GM19035 (cell line): ENCODE results near the gene HEPACAM2.

Experiments
- ATAC-seq: cut with Tn5 transposase; IDR thresholded peaks from one replicate; pipeline ENCODE4 v1.9.1; 2021; ENCODE audit not compliant: unreplicated experiment

HEPACAM2 gene

DNA sequence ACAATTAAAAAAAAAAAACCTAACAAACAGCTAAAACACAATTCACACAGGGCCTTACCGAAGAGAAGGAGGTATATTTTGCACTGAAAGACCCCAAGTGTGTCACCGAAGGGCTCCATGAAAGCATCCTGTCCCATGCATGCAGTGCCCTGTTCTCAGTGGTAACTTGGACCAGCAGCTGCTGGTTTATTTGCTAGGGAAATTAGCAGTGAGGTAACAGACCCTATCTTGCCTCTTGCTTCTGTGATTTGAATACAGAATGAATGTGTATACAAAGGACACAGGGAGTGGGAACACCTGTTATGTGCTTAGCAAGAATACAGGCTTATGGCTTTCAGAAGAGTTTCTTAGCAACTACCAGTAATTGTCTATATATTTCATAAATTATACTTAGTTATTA lies at the start of gene HEPACAM2:
TSS of gene HEPACAM2 (minus strand) at position 160 of the 400 bp plus-strand sequence.
- ATAC-seq = no peak

DNA sequence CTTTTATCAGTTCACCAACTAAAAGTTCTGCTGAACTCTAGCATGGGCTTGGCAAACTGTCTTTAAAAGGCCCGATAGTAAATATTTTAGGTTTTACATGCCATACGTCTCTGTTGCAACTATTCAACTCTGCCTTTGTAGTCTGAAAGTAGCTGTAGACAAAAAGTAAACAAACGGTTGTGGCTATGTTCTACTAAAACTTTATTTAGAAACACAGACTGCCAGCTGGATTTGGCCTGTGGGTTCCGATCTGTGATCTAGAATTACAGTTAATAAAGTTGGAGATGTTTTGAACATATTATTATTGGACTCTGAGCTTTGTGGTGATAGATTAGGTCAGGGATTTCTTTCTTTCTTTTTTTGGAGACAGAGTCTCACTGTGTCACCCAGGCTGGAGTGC lies 39.0 kb upstream of the HEPACAM2 start:
- ATAC-seq = no peak

DNA sequence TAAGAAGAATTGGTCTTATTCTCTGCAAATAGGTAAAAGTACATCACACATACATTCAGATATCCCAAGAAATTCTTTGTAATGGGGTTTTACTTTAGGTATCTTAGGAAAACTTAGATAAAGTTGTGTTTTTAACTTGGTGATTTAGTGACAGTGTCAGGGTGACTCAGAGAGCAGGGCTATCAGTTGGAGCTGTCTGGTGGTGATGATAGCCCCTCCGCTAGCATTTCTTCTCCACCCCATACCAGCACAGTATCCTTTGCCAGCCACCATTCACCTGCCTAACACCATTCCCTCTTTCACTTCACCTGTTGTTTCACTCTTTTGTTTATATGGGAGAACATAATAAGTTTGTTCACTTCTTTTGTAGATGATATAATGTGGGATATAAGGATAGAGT lies 36.3 kb upstream of the HEPACAM2 start:
- no peak for ATAC-seq

DNA sequence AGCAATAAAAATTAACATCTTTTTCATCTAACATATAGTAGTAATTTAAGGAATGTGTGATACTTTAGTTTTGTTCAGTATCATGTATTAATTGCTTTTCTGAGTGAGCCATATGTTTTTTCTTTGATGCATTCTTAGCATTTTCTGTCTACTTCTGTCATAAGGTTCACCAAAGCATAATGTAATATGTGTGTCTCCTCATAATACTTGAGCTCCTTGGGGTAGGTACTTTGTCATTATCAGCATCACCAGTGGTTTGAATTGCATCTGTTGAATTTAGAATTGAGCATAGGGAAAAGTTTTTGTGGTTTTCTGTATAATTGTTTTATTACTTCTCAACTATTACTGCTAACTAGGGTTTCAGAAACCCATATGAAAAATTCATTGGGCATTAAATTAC lies 32.4 kb upstream of the HEPACAM2 start:
- no peak for ATAC-seq

DNA sequence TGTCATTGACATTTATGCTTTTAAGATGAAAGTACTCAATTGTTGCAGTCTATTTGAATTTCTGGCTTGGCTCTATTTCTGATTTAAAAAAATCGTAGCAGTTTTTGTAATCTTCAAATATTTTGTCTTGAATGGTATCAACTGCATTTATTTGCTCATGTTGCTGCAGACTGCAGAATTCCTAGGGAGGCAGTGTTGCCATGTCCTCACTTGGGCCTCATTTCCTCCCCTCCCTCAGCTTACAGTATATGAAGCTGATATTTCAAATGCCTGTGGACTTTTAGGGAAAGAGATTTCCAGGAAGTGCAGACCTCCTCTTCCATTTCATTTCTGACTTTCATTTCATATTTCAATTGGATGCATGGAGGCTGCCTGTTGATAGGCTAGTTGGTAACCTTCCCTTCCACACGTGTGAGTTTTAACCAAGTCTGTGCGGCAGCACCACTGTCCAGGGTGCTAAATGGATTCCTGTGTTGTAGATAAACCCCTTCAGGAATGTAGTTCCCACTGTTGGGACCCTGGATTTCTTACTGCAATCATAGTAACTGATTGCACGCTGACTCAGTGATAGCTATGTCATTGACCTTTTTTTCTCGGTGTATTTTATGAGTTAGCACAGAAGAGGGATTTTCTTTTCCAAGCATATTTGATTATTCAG lies 23.4 kb upstream of the HEPACAM2 start:
- no peak for ATAC-seq

DNA sequence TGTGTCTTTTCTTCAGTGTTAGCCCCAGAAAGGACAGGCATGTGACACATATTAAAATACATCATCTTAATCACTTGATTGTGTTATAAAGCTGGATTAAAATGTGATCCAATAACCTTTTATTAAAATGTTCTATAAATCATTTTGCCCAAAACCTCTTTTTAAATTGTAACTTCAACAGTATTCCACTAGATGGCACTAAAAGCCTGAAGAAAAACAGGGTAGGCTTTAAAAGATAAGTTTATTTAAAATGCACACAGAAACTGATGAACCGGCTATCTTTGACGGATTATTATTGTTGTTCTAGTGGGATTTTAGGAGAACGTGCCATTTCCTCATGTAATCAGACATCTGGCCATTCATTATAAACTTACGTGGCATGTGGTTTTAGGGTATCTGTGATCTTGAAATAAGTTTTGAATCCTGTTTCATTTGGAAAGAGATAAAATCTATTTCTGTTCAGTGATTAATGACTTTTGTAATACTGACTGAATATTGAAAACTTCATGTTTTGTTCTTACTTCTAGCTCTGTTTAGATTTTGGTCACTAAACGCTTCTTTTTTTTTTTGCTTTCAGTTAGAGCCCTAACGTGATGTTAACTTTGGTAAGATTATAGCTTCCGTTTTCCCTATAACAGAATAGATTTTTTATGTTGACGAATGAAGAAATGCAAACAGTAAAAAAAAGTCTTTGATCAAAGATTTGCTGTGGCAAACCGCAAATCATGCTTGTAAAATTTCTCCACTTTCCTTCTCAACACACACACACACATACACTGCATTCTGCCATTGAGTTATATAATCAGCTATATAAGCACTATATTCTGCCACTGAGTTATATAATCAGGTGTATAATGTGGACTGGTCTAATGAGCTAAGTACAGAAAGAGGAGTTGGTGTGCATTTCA lies 19.5 kb upstream of the HEPACAM2 start:
- ATAC-seq = no peak

DNA sequence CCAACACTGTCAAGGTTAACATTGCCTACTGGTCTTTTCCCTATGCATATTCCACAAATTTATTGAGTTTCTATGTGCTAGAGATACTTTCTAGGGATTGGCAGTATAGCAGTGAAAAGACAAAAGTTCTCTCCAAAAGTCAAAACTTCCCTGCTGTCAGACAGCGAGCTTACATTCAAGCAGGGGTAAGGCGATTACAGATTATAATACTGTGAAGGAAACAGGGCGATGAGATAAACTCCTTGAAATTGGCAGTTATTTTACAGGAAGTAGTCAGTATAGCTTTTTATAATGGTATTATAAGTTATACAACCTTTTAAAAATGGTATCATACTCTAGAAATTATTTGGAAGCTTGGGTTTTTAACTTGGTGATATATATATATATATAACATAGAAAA lies 15.8 kb upstream of the HEPACAM2 start:
- ATAC-seq = no peak

DNA sequence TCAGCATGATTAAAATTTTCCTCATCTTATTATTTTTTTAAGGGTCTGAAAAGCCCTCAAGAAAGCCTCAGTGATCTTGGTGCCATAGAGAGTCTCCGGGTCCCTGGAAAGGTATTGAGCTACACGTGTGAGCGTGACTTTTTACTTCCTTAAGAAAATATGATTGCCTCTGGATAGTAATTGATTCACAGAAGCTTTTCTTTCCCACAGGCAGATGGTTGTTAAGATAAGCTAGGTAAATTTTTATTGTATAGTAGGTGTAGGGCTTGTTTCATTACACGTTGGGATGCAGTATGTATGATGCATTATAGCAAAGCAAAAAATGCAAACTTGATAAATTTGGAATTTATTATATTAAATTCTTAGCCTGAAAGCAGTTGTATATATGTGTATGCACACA lies 13.6 kb upstream of the HEPACAM2 start:
- ATAC-seq = no peak

DNA sequence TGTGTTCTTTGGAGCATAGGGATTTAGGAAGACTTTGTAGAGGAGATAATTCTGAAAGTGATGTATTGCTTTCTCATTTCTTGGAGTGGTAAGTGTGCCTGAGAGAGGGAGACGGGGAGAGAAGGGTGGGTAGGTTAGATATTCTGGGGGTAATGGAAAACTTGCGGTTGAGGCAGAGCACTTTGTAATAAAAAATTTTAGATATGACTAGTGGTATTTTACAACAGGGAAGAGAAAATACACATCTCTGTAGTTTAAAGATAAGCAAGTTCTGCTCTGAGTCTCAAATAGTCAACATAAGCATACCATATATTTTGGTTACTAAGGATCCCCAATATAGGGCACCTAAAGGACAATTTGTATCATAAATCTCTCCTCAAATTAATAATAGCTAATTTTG lies 12.5 kb upstream of the HEPACAM2 start:
- ATAC-seq = no peak

DNA sequence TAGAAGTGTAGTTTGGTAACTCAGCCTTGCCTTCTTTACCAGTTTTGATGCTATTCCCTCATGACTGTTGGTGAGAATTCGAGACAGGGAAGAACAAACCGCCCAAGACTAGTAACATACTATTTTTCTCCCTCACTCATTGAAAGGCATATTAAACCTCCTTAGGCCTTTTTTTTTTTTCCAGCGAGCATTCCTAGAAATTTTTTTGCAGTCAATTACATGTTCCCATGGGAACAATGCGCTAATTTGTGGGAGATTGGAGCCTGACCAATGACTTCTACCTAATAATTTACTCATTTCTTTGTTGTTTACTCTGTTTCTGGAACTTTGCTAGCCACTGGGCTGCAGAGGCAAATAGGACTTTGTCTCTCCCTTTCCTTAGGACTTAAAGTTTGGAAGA lies 11.9 kb upstream of the HEPACAM2 start:
- ATAC-seq = no peak

DNA sequence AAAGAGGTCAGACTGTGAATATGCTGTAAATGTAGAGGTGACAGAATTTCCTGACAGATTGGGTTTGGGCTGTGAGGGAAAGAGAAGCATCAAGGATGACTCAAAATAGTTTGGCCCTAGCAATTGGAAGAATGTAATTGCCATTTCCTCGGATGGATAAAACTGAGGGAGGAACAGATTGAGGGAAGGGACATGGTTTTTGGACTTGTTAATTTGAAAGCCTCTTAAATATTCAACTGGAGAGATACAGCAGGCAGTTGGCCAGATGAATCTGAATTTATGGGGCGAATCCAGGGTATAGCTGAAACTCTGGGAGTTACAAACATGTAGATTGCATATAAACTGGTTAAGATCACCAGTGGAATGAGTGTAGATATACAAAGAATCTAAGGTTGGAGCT lies 9.3 kb upstream of the HEPACAM2 start:
- no peak for ATAC-seq

DNA sequence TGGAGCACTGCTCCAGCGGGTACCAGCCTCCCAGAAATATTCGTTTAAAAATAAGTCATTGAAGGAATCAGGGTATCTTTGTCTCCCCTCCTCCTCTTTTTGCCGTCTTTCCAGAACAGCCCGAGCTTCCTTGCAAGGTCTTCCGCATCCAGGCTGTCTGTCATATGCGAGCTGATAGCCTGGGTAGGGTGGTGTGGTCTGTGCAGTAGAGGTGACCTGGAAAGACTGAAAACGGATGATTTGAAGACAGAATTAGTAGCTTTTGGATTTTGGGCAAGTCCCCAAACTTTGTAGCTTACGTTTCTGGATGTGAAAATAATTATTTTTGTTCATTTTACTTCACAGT lies 6.4 kb upstream of the HEPACAM2 start:
- peak; percentile 8 for ATAC-seq

DNA sequence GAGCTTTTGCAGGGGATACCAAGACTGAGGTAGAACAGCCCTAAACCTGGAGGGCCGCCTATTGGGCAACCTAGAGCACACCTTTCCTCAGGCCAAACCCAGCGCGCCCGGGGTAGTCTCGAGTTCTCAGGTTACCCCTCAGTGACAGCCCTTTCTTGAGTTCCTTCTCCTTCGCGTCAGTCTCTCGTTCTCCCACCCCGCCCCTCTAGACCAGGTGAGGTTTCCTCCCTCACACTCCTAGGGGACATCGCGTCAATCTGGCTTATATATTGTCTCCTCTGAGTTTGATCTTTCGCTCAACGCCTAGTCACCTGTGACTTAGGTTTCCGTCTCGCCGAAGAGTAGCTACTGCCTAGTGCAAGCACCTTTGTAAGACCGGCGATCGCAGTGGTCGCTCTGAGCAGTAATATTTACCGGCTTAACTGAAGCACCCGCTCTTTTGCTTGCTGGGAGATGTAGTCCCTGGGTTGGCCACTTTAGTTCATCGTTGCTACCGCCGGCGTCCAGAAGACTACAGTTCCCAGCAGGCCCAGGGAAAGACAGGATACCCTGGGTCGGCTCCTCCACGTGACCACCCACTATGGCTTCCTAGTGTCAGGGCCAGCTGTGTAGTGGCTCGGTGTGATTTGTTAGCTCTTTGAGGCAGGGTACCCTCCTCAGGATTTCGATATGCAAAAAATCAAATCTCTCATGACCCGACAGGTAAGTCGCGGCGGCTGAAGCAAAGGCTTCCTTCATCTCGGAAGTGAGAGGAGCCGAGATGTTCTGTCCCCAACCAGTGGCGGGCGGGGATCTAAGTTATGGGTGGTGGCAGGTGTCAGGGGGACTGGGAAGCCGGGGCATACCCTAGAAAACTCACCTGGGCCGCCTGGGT lies 5.8 kb upstream of the HEPACAM2 start, which contains the start of gene VPS50:
TSS of gene VPS50 (plus strand) at position 568 of the 874 bp plus-strand sequence. CDS start at position 670, 102 bp downstream.
- peak; percentile 99 for ATAC-seq

DNA sequence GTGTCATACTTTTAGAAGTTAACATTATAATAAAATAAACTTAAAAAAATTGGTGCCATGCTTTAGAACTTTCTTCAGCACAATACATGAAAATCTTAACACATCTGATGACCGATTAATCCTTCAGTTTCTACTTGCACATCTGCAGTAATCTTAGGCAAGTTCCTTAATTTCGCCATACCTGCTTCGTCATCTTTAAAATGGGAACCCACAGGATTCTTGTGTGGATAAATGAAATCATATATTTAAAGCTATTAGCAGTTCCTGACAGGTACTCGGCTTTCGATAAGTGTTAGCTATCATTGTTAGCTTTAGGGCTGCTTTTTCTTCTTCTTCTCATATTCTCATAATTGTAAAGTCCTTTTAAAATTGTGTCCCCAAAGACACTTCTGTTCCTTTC lies 5.0 kb upstream of the HEPACAM2 start:
- ATAC-seq = no peak

DNA sequence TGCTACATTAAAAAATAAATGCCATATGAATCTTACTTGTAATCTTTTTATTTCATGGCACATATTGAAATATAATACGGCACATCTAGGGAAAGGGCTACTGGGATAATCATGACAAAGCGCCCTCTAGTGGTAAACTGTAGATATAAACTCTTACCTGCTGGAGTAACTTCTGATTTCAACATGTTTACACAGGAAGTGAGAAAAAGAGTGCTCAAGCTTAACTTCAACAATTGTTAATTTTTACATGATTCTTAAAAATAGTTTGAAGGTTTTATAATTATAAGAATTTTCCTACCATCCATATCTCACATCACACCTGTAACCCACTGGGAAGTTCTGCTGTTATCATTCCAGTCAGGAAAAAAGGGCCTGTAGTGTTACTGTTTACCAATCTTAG lies 2.0 kb upstream of the HEPACAM2 start:
- ATAC-seq = no peak

DNA sequence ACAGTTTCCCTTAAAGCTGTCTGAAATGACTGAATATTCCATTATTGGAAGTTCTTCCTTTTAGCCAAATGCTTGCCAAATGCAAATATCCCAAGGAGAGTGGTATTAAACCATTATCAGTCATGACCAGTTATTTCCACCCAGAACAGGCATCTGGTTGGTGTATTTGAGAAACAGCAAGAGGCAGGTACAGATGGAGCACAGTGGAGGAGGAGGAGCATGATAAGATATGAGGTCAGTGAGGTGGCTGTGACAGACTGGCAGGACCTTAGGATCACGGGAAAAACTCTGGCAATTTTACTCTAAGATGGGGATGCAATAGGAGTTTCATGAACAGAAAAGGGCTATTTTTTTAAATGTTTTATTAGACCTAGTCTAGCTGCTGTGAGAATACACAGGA lies 6.4 kb downstream of the HEPACAM2 start:
- ATAC-seq = no peak

DNA sequence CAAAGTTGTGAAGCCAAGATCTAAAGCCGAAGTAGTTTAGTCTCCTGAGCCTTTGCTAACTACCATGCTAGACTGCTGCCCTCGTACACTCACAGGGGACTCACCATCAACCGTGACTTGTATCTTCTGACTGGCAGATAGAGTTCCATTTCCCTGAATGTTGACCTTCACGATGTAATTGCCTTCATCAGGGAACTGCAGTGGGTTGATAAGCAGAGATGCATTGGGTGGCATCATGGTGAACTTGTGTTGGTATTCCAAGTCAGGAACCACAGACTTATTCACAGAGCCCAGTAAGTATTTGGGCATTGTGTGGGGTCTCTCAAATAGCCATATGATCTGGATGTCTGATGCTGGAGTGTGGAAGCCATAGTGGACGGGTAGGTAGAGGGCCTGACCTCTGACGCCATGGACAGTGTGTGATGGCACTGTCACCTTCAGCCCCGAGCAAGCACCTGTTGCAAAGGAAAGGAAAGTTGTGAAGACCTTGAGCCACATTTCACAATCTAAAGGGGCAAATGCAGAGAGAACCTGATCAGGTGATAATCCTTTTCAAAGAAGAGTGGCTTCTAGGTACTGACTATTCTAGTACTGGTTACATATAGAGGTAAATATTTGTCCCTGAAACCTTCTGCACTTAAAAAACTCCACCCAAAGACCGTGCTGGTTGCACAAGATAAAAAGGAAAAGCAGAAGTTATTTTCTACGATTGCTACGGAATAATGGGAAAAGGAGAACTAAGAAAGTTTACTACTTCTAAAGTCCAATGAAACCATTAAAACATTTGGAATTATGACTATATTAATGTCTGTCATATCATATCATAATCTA lies 7.1 kb downstream of the HEPACAM2 start:
- ATAC-seq = no peak

DNA sequence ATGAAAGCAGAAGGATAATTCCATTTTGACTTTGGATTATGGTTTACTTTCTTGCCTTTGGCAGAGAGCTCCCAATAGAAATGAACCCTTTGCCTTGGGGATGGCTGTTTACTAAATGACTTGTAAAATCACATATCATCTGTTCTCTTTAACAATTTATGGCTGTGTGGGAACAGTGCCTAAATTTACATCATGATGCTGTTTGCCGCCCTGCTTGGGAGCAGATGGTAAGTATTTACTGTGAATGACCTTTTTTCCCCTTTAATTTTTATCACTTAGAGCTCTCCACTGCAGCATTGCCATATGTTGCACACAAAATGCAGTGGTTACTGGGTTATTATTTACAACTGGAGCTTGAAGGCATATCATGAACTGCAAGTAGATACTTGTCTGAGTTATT lies 13.4 kb downstream of the HEPACAM2 start:
- no peak for ATAC-seq

DNA sequence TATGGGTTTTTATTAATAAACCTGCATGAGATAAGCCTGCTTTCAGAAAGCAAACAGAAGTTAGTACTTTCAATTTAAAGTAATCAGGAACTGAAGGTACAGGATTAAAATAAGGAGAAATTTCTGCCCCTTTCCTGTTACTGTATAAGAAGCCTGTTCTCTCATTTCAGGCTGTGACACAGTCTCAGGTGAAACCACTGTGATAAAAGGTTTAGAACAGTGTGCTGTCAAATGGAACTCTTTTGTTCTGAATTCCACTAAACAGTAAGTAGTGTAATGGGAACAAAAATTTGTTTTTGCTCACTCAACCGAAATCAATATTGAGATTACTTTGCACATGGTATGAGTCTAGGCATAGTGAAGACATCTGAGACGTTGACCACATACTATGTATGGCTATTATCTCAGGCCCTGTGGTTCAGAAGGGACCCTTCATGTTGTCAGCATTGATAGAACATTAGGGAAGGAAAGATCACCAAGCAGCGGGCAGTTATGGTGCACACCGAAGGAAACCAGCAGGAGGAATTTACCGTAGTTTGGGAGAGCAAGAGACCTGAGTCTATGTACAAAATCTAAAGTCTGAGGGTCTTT lies 14.9 kb downstream of the HEPACAM2 start:
- ATAC-seq = no peak

DNA sequence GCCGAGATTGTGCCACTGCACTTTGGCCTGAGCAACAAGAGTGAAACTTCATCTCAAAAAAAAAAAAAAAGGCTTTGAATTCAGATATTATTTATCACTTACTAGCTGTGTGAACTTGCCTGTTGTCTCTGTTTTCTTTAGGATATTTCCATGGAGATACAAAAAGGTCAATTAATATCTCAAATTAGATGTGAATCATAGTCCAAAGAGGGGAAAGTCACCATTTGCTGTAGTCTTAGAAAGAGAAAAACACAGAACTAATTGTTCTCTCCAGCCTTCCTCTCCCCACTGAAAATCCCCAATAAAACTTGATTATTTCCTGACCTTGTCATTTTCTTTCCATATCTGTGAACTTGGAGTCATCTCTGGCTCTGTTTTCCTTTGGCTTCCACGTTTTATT lies 21.2 kb downstream of the HEPACAM2 start:
- no peak for ATAC-seq
